GM19043 (cell line): Measurements from ENCODE around the gene SAG.
"Not testable (repeated sequence)": the region's sequence is repeated elsewhere in the genome, so short reads cannot be mapped to it uniquely, and the experiment has no call there.

Experiments used
- ATAC-seq: cut with Tn5 transposase; IDR thresholded peaks from one replicate; pipeline ENCODE4 v1.9.1; 2021; ENCODE audit warnings: low read depth; ENCODE audit not compliant: unreplicated experiment

Gene SAG

DNA sequence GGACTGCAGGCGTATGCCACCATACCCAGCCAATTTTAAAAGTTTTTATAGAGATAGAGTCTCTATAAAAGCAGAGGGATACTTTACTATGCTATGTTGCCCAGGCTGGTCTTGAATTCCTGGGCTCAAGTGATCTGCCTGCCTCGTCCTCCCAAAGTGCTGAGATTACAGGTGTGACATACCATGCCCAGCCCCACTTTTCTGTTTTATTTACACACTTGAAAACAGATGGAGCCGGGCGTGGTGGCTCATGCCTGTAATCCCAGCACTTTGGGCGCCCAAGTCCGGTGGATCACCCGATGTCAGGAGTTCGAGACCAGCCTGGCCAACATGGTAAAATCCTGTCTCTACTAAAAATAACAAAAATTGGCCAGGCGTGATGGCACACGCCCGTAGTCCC, 67.2 kb downstream of the SAG start:
- not testable (repeated sequence) for ATAC-seq

DNA sequence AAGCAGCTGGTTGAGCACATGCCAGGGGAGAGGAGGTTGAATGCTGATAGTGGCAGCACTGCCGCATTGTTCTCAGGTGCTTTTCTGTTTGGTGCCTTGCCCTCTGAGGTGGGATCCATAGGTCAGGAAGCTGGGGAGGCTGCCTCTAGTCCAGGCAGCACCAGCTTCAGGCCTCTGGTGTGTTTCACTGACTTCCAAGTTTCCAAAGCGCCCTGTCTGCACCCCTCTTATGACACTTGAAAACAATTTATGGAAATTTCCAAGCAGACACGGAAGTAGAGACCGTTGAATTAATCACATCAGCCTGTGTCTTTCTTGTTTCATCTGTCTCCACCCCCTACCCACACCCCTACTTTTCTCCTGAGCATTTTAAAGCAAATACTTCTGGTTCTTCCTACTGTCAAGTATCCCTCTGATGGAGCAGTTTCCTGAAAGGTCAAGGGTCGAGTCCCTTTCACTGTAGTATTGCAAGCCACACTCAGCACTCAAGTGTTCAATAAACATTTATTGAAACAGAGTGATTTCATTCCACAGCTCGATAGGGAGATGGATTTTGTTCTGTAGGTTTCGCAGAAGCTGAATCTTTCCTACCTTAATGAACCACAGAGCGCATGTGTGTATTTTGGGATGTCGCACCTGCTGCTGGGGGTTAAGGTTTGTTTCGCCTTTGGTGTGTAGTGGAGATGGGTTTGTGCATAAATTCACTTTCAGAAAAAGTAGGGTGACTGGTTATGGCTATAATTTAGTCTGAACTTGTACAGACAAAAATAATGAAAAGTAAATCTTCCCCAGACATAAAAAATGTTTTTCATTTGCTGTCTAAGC, 68.1 kb downstream of the SAG start:
- no peak for ATAC-seq

DNA sequence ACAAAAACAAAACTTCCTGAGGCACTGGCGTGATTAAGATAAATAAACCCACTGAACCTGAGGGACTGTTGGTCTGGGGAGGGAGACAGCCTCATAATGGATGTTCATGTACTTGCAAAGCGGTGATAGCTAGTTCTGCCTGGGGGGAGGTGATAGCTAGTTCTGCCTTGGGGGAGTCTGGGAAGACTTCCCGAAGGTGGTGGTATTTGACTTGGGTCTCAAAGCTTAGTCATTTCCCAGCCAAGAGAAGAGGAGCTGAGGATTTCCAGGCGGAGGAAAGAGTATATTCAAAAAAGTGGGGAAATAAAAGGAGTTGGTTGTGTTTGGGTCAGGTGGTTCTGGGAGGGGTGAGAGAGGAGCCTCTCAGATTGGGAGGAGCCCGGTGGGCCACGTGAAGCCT, 71.4 kb downstream of the SAG start:
- no peak for ATAC-seq

DNA sequence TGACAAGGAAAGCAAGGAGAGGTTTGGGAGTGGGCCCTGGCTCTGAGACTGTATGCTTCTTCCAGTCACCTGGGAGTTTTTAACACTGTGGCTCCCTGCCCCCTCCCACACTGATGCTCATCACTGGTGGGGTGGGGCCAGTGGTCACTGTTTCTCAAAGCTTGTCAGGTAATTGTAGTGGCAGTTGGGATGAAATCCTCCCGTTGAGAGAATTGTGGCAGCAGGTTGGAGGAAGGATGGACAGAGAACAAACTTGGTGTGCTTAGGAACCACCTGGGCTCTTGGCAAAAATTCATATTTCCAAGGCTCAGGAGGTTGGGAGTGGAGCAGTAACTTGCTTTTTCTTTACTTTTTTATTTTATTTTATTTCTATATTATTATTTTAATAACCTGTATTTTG, 71.8 kb downstream of the SAG start:
- no peak for ATAC-seq

DNA sequence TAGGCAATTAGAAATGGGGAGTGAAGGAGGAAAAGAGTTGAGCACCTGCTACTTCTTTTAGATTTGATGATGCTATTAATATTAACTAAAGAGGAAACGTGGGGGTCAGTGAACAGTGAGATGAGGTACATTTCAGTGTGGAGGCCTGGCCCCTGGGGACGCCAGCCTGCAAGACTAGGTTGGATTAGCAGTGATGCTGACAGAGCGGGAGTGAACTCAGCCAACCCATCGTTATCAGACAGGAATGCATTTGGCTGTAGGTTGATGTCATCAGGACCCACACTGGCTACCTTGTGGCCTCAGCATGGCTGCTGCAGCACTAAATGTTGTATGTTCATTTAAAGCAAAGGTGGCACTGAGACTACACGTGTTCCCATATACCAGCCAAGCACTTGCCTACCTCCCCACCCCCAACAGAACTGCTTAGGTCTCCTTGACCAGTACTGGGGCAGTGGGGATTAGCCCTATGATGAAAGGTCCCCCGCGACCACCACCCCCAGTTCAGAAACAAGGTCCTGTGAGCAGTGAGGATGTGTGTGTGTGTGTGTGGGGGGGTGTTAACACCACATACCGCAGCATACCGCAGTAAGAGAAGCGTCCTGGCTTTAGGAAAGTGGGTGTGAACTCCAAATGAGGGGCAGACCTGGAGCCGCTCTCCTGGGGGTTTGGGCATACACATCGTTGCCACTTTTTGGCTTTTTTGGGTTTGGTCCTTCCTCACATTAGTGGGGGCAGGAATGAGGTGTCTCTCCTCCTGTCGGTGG, 72.7 kb downstream of the SAG start:
- ATAC-seq = peak; percentile 52

DNA sequence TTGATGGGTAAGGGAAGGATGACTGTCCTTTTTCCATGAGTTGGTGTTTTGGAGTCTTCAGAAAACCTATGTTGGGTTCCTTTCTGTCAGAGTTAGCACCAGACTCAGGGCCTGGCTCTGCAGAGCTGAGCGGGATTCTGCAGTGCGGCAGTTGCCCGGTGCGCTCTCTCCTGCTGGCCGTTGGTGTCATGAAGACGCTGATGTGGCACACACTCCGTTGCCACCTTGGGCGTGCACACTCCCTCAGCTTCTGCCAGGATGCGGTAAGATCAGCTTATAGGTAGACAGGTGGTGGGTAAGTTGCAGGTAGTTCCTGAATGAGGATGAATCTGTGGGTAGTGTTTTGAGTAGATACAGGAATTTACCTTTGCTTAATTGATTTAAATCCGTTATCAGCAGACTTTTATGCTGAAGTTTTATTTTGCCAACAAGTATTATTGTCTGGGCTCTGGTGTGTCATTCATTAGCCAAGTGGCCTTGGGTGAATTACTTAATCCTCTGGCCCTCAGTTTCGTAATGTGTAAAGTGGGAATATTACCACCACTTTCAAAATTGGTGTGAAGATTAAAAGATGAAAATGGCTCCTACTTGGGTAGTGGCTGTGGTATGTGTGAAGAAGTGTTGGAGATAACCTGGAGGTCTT, 73.5 kb downstream of the SAG start:
- no peak for ATAC-seq

DNA sequence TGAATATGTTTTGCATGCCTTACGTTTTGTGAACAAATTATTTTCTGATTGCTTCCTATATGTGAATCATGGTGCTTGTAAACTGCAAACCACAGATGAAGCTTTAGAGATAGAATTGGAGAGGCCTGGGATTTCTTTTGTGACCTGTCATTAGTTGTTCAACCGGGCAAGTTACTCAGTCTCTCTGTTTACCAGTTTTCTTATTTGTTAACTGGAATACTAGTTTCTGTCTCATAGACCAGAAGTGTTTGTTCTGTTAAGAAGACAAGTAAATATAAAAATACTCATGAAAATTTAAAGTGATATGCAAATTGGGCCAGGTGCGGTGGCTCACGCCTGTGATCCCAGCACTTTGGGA, 74.0 kb downstream of the SAG start:
- no peak for ATAC-seq

DNA sequence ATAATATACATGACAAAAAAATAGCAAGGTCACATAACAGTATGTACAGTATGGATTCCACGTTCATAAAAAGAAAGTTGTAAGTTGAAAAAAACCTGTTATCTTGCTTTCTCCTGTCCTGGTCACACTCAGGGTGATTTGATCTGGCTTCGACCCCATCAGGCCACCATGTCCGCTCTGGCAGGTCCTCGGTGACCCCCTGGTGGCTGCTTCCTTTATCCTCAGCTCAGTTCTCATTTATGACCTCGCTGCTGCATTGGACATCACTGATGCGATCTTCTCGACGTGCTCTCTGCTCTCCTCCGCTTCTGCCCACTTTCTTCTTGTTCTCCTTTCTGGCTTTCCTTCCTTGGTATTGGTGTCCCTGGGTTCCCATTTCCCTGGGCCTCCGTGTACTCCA, 76.4 kb downstream of the SAG start:
- no peak for ATAC-seq

DNA sequence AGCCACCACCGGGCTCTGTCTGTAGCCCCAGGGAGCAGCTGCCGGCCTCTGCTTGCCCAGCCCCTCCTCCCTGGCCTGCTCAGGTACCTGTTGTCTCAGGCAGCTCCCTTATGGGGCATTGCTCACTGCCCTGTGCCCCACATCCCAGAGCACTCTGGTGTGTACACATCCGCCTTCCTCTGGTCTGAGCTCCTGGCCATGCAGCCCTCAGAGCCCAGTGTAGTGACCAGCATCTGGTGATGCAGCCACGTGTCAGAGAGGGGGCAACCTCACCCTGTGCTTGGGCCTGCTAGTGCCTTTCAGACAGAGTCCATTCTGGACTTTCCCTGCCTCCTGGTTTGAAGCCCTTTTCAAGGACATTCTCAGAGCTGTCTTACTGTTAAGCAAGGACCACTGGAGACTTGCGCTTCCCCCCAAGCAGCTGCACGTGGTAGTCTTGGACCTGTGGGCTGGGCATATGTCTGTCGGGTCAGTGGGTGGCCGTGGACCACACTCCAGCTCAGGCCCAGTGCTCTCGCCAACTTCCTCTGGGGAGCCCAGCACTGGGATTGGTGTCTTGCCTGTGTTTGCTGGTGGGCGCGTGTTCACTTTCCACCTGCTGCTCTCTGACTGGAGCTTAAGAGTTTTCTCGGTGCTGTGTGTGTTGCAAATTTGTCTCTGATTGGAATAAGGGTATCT, 77.3 kb downstream of the SAG start:
- peak; percentile 19 for ATAC-seq

DNA sequence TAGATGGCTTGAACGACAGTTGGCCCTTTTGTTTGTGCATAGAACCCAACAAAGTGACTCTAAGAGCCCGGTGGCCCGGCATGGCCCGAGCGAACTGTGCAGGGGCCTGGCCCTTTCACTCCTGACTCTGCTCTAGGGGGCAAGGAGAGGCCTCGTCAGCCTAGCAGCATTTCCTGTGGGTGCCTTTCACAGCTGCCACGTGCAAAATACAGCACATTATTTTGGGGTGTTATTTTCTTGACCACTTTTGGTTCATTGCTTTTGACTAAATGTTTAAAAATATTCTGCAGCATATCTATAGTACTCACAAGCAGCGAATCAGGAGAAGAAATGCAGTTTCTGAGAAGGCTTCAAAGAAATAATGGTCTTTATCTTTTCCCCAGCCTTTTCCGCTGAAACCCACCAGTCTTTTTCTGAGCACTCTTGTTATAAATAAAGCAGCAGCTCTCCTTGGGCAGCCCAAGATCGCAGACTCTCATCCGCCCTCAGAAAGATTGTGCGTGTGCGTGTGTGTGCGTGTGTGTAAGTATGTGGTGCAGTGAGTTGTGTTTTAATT, 78.0 kb downstream of the SAG start:
- ATAC-seq = peak; percentile 70

DNA sequence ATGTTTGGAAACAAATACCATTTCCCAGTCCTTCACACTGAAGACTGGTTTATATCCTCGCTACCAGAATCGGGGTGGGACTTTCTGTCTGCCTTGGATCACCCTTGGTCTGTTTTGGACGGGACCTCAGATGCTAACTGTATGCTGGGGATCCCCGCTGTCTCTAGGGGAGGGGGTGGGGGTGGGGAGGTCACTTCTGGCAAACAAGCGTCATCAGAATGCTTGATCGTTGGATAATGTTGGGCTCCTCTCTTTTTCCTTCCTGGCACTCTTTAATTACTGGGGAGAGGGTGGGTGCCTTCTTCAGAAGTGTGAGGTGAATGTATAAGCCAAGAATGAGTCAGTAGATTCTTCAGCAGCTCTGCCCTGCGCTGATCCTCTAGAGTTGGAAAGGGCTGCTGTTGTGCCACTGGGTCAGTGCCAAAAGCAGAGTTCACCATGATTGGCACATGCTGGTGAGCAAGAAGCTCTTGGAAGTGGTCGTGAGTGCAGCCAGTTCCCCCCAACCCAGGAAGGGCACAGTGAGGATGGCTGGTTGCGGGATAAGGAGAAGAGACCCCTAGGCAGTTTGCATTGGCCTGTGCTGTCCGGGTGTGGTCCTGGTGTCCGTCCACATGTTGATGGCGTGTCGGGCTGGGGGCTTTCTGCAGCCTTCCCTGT, 78.9 kb downstream of the SAG start:
- ATAC-seq = no peak

DNA sequence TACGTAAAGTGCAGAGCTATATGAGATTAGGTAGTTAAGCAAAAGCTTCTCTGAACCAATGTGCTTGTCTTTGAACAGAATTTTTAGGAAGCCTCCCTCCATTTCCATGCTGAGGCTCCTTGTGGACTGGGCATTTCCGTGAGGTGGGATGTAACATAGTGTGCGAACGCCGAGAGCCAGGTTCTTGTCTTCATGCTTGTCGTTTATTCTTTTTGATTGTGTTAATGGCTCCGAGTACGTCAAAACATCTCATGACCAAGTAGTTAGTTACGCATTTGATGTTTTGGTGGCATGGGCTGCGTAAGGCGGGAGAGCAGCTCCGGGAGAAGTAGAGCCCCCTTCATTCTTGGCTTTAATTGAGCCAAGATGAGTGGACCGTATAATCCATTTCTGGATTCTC, 79.6 kb downstream of the SAG start:
- ATAC-seq = no peak

DNA sequence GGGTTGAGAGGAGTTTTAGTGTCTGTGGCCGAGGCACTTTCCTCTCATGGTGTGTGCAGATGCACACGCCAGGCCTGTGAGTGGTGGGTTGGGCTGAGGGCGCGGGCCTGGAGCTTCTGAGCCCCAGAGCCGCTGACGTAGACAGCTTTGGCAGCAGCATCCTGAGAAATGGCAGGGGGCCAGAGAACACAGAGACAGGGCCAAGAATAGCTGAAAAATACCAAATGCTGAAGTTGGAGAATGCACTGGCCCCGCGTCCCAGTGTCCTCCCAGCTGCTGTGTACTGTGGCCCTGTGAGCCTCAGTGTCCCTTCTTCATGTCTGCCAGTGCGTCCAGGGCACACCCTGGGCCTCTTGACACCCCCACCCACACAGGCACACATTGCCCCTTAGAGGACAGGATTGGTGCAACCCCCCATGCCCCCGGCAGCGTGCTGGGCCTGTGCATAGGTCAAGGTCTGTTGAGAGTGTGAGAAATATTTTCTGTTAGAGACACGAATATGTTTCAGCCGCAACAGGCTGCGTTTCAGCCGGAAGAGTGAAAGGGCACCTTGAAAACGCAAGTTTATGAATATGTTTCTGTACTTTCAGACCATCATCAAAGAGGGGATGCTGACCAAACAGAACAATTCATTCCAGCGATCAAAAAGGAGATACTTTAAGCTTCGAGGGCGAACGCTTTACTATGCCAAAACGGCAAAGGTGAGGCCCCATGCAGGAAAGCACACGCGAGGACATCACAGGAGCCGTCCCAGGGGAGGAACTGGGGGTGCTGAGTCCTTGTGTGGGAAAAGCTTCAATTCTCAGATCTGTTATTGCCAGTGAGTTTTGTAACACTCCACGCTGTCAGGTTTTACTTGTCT, 80.3 kb downstream of the SAG start:
- ATAC-seq = no peak

DNA sequence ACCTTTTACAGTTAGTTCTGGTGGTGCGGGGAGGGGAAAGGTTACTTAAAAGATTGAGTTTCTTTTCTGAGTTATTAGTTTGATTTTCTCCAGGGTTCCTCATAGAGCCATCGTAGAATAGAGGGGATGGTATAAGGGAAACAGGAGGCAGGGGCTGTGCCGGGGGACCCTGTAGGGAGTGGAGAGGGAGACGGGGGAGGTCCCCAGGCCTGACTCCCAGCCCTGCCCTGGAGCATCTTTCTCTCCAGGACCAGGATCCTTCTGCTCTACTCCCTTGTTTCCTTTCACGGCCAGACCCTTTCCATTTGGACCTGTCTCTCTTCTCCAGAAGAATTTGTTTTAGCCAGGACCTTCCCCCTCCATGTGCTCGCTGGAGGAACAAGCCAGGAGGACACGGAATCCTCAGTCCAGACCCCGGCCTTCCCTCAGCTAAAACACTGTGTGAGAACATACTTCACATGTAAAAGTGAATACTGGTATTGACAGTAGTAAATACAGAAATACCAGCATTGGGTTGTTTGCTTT, 82.0 kb downstream of the SAG start:
- no peak for ATAC-seq

DNA sequence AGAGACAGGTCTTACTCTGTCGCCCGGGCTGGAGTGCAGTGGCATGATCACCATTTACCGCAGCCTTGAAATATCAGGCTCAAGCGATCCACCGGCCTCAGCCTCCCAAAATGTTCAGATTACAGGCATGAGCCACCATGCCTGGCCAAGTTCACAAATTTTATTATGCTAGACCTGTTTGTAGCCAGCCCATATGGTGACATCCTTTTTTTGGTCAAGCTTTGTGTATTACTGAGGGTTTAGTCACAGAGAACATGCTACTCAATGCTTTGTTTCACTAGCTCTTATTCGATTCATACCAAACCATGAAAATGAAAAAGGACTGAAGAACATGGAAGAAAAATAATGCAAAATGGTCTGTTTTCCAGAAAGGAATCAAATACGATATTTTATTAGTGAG, 88.1 kb downstream of the SAG start:
- ATAC-seq = no peak
